Prostate gland (tissue), 2 donors: Measurements from ENCODE around the gene EFNA2. TPM values are rescaled to one million over a fixed set of nuclear protein-coding genes. Genes with fewer than 3 reads are reported as not detected.

Experiments used
- DNase-seq: peaks from one replicate; pipeline ENCODE4 v3.0.0-alpha.2; 2019; ENCODE audit warnings: low spot score
- H3K27ac ChIP-seq, 2 donors: fragments of 200-600 bp; sonication (generic); 2 replicates each; pipeline ENCODE4 v1.5.1; 2017 to 2019
- H3K27me3 ChIP-seq: fragments of 200-600 bp; sonication (generic); replicated peaks from 2 replicates; pipeline ENCODE4 v1.5.1; 2019; ENCODE audit not compliant: insufficient read depth
- H3K36me3 ChIP-seq, 2 donors: fragments of 200-600 bp; sonication (generic); 1 replicate in 1 of 2; 2 replicates in 1 of 2; pipeline versions ENCODE4 v1.5.1 to v1.8.1; 2017 to 2019
- H3K4me1 ChIP-seq: fragments of 200-600 bp; sonication (generic); replicated peaks from 2 replicates; pipeline ENCODE4 v1.5.1; 2019
- H3K4me3 ChIP-seq, 2 donors: fragments of 200-600 bp; sonication (generic); 2 replicates each; pipeline ENCODE4 v1.5.1; 2017 to 2019
- H3K9me3 ChIP-seq: fragments of 200-600 bp; sonication (generic); 2 replicates; pipeline ENCODE4 v1.5.1; 2017
- POLR2A ChIP-seq: fragments of 450-650 bp; IDR thresholded peaks from one replicate; pipeline ENCODE4 v1.6.1; 2016; ENCODE audit warnings: antibody characterized with exemption, mild to moderate bottlenecking
- POLR2AphosphoS5 ChIP-seq: sonication (generic); formaldehyde crosslinking; IDR thresholded peaks from one replicate; pipeline ENCODE4 v1.6.1; 2017; ENCODE audit warnings: antibody characterized with exemption
- WGBS: methylation state at CpG from one replicate; pipeline ENCODE4 v1.1.5; 2018; 5-methylcytosine and 5-hydroxymethylcytosine counted together
- intact Hi-C: fragments of 100-400 bp; cut with DNase I; formaldehyde crosslinking; loops from one replicate; pipeline ENCODE4 v1.14.2; 2022
- total RNA-seq, 2 donors: library from RNA; depleted of rRNA; stranded (reverse); fragments of >200 nt; gene quantifications; one replicate each; pipeline ENCODE4 v1.1.0, GENCODE V29; 2016
- TF ChIP-seq, protein P1 (sequence below), 4 experiments: fragments of 200-600 bp in 2 of 4; fragments of 450-650 bp in 2 of 4; sonication (generic) in 2 of 4; IDR thresholded peaks; 1 replicate in 3 of 4; 2 replicates in 1 of 4; pipeline ENCODE4 v1.5.1; 2016 to 2019; ENCODE audit warnings: antibody characterized with exemption in 4 of 4, mild to moderate bottlenecking in 2 of 4, moderate library complexity in 2 of 4

The EFNA2 gene
- total RNA-seq, 2 donors from 2014 or later, result not detected

DNA sequence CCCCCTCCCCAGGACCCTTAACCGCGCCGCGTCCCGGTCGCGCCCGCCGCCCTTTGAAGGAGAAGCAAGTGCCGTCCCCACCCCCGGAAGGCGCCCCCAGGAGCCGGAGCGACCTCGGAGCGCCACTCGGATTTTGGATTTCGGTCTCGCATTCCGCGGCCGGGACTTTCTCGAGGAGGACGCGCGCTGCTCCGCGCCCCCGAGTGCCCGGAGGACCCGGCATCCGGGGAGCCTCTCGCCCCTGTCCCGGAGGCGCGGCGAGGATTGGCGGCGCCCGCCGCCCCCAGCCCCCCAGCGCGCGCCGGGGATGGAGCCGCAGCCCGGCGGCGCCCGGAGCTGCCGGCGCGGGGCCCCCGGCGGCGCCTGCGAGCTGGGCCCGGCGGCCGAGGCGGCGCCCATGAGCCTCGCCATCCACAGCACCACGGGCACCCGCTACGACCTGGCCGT is 35.7 kb upstream of the EFNA2 start:
- Histone ChIP-seq H3K9me3 (no peaks in the 10 kb centered on the region), H3K27me3 (no peaks in the 10 kb centered on the region), H3K36me3 (peaks cover 6 to 11% of the 10 kb centered on the region in 2 donors), H3K27ac (peak overlapping the region; percentile 97 to 100), H3K4me3 (peak overlapping the region; percentile 87 to 95), H3K4me1 (peaks cover 43% of the 10 kb centered on the region)
- no peak for TF ChIP-seq POLR2AphosphoS5
- TF ChIP-seq, protein P1, sequence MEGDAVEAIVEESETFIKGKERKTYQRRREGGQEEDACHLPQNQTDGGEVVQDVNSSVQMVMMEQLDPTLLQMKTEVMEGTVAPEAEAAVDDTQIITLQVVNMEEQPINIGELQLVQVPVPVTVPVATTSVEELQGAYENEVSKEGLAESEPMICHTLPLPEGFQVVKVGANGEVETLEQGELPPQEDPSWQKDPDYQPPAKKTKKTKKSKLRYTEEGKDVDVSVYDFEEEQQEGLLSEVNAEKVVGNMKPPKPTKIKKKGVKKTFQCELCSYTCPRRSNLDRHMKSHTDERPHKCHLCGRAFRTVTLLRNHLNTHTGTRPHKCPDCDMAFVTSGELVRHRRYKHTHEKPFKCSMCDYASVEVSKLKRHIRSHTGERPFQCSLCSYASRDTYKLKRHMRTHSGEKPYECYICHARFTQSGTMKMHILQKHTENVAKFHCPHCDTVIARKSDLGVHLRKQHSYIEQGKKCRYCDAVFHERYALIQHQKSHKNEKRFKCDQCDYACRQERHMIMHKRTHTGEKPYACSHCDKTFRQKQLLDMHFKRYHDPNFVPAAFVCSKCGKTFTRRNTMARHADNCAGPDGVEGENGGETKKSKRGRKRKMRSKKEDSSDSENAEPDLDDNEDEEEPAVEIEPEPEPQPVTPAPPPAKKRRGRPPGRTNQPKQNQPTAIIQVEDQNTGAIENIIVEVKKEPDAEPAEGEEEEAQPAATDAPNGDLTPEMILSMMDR (IDR thresholded peaks at IDR 0.05), result peak in 2 of 4 experiments; percentile 19 to 20
- no peak for DNase-seq
- intact Hi-C loops, result loop anchor here (10.0 kb wide), 1 partner anchor 215 kb away; no protein-coding TSS in a partner anchor
- under 1% methylated on average over 34 of the region's 67 CpGs for WGBS

DNA sequence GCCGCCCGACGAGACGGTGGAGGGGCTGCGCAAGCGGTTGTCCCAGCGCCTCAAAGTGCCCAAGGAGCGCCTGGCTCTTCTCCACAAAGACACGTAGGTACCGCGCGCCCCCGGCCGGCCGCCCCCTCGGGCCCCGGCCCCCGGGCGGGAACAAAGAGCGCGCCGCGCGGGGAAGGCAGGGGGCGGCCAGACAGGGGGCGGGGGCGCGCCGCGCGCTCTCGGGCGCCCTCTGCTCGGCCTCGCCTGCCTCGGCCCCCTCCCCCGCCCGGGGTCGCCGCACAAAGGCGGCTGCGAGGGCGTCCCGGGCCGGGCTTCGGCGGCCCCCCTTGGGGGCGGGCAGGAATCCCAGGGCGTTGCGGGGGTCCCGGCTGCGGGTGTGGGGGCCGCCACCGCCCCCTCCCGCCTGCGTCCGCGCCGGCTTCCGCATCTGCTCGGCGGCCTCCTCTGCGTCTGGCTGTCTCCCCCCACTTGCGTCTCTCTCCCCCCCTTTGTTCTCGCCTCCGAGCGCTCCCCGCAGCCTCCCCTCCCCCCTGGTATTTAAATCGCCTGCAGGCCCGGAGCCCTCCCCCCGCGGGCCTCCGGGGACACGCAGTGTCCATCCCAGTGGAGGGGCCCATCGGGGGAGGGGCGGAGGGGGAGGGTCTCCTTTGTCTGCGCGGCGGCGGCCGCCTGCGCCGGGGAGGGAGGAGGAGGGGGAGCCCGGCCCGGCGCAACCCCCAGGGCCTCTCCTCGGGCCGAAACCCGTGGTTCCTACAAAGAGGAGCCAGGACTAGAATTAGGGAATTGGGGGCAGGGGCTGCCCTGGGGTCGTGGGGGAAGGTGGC is 35.0 kb upstream of the EFNA2 start:
- peak overlapping the region; percentile 87 to 95 for H3K4me3 ChIP-seq
- no peaks in the 10 kb centered on the region for H3K9me3 ChIP-seq
- H3K36me3 ChIP-seq, result peaks cover 11 to 18% of the 10 kb centered on the region in 2 donors
- H3K27ac ChIP-seq, result peak overlapping the region; percentile 97 to 100
- DNase-seq, result peak; percentile 59
- H3K4me1 ChIP-seq, result peaks cover 40% of the 10 kb centered on the region
- under 1% methylated on average over 52 of the region's 90 CpGs for WGBS
- TF ChIP-seq, protein P1 (IDR thresholded peaks at IDR 0.05), result no peak
- no peak for TF ChIP-seq POLR2AphosphoS5
- TF ChIP-seq POLR2A, result no peak
- no peaks in the 10 kb centered on the region for H3K27me3 ChIP-seq
- intact Hi-C loops, result no loop called here

DNA sequence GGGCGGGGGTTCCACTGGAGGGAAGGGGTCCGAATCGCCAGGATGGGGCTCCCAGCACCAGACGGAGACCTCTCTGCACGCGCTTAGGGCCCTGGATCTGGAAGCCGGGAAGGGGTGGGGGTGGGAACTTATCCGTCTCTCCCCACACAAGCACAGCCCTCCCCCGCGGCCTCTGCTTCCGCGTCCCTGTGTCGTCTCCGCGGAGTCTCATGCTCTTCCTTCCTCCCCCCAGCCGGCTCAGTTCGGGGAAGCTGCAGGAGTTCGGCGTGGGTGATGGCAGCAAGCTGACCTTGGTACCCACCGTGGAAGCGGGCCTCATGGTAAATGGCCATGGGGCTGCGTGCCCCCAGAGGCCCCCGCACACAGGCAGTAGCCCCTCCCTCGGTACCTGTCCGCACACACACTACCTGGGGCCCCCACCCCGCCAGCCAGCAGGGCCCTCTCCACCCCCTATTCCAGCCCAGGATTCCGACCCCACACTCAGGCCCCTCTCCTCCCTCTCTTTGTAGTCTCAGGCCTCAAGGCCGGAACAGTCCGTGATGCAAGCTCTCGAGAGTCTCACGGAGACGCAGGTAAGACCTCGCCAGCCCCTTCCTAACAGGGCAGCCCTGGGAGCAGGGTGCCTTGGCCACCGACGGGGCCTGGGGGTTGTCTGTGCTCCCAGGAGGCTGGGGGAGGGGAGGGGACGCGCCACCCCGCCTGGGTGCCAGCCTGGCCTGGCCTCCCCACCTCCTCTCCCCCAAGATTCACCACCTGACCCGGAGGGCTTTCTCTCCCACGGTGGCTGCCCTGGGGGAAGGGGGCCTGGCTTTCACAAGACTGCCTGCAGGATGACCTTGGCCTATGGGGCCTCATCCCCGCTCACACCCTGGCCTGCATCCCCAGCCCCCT is 34.1 kb upstream of the EFNA2 start:
- 3% methylated on average over 32 of the region's 41 CpGs for WGBS
- TF ChIP-seq POLR2AphosphoS5 (peak; percentile 32), POLR2A (no peak)
- TF ChIP-seq, protein P1 (IDR thresholded peaks at IDR 0.05), result no peak
- intact Hi-C loops, result no loop called here
- Histone ChIP-seq H3K4me3 (peak overlapping the region; percentile 87 to 95), H3K4me1 (peaks cover 31% of the 10 kb centered on the region), H3K9me3 (no peaks in the 10 kb centered on the region), H3K36me3 (peaks cover 16 to 25% of the 10 kb centered on the region in 2 donors), H3K27me3 (no peaks in the 10 kb centered on the region), H3K27ac (peak overlapping the region; percentile 97 to 100)
- DNase-seq, result peak; percentile 72

DNA sequence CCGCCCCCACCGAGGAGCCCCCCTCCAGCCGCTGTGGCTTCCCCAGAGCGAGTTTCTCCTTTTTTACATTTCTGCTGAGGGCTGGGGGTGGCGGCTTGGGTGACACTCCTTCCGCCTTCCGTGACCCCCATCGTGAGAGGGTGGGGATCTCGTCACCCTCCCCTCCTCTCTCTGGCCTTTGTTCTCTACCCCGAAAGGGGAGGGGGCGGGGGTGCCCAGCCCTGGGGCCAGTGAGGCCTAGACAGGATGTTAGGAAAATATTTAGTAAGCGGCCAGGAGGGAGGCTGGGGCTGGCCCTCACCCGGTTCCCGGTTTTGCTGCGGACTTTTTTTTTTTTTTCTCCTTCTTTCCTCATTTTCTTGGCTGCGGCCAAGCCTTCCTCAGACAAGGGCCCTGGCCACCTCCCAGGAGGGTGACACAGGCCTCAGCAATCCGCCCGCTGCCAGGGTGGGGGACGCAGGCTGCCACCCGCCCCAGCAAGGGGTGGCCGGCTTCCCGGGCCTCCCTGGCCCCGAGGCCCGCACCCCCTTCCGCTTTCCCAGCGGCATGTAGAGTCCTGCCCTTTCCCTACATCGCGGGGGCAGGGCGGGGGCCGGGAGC is 33.4 kb upstream of the EFNA2 start:
- Histone ChIP-seq H3K36me3 (peaks cover 16 to 31% of the 10 kb centered on the region in 2 donors), H3K4me1 (peaks cover 36% of the 10 kb centered on the region), H3K9me3 (no peaks in the 10 kb centered on the region), H3K27me3 (no peaks in the 10 kb centered on the region), H3K4me3 (peak overlapping the region; percentile 87 to 95), H3K27ac (peak overlapping the region; percentile 97 to 100)
- WGBS, result 0% methylated on average over 22 of the region's 30 CpGs
- DNase-seq, result peak; percentile 94
- intact Hi-C loops, result no loop called here
- TF ChIP-seq, protein P1 (IDR thresholded peaks at IDR 0.05), result no peak
- no peak for TF ChIP-seq POLR2A
- peak; percentile 75 for TF ChIP-seq POLR2AphosphoS5
